ENCODE results near the gene HSPA2. TPM values are rescaled to one million over a fixed set of nuclear protein-coding genes. Genes with fewer than 3 reads are reported as not detected.

Gene HSPA2
- total and polyA plus RNA-seq, 11 donors, result 3.2 to 96.0 (median 22.9) TPM

GRCh38 chr14:64573109-64573508 lies 32.6 kb downstream of the HSPA2 start:
- peaks cover 0 to 25% (median 10%) of the 10 kb centered on the region in 12 donors for H3K4me1 ChIP-seq
- ATAC-seq (peak in 1 of 4 donors; percentile 17), DNase-seq (no peak)
- TF ChIP-seq CTCF (IDR thresholded peaks at IDR 0.05) (no peak), POLR2A (IDR thresholded peaks at IDR 0.05) (no peak)
- WGBS, 4 donors, result 83 to 95% (median 90%) methylated on average over 3 of the region's 3 CpGs
- H3K27me3 ChIP-seq, result no peaks in the 10 kb centered on the region
- H3K9me3 ChIP-seq, result no peaks in the 10 kb centered on the region
- H3K4me3 ChIP-seq, result no peak overlapping the region
- intact Hi-C loops (cut with DNase I), result no loop called here
- no peaks in the 10 kb centered on the region for H3K36me3 ChIP-seq
- H3K27ac ChIP-seq, result peak overlapping the region in 9 of 12 donors; percentile 7 to 78 (median 21)

GRCh38 chr14:64574371-64575107 lies 34.0 kb downstream of the HSPA2 start:
- Histone ChIP-seq H3K4me3 (no peak overlapping the region), H3K27ac (peak overlapping the region in 1 of 12 donors; percentile 37), H3K4me1 (peaks cover 0 to 10% (median 4%) of the 10 kb centered on the region in 12 donors), H3K36me3 (no peaks in the 10 kb centered on the region), H3K9me3 (no peaks in the 10 kb centered on the region), H3K27me3 (no peaks in the 10 kb centered on the region)
- ATAC-seq (no peak), DNase-seq (no peak)
- WGBS, 4 donors, result 84 to 92% (median 90%) methylated on average over 6 of the region's 6 CpGs
- intact Hi-C loops (cut with DNase I), result no loop called here
- no peak for TF ChIP-seq CTCF (IDR thresholded peaks at IDR 0.05)
- no peak for TF ChIP-seq POLR2A (IDR thresholded peaks at IDR 0.05)

- Histone ChIP-seq H3K9me3 (no peaks in the 10 kb centered on the region), H3K36me3 (no peaks in the 10 kb centered on the region), H3K4me3 (no peak overlapping the region), H3K27me3 (no peaks in the 10 kb centered on the region), H3K27ac (no peak overlapping the region), H3K4me1 (peaks cover 0 to 8% (median 0%) of the 10 kb centered on the region in 12 donors)
- DNase-seq, result no peak
- intact Hi-C loops (cut with DNase I), result no loop called here
- TF ChIP-seq CTCF (IDR thresholded peaks at IDR 0.05) (no peak), POLR2A (IDR thresholded peaks at IDR 0.05) (no peak)
- WGBS, 4 donors, result 83 to 98% (median 94%) methylated on average over 5 of the region's 5 CpGs
- no peak for ATAC-seq
Measured at GRCh38 chr14:64577211-64577610, 36.7 kb downstream of the HSPA2 start.

- Histone ChIP-seq H3K4me1 (no peaks in the 10 kb centered on the region), H3K27ac (no peak overlapping the region), H3K9me3 (no peaks in the 10 kb centered on the region), H3K27me3 (no peaks in the 10 kb centered on the region), H3K36me3 (no peaks in the 10 kb centered on the region), H3K4me3 (no peak overlapping the region)
- TF ChIP-seq CTCF (IDR thresholded peaks at IDR 0.05), result no peak
- TF ChIP-seq POLR2A (IDR thresholded peaks at IDR 0.05), result no peak
- ATAC-seq (no peak), DNase-seq (no peak)
- intact Hi-C loops (cut with DNase I), result no loop called here
- WGBS, 4 donors, result 72 to 78% (median 77%) methylated on average over 7 of the region's 7 CpGs
Measured at GRCh38 chr14:64580467-64580866, 39.9 kb downstream of the HSPA2 start.
